Measurements from ENCODE around the gene TFF3.

TFF3 gene

DNA sequence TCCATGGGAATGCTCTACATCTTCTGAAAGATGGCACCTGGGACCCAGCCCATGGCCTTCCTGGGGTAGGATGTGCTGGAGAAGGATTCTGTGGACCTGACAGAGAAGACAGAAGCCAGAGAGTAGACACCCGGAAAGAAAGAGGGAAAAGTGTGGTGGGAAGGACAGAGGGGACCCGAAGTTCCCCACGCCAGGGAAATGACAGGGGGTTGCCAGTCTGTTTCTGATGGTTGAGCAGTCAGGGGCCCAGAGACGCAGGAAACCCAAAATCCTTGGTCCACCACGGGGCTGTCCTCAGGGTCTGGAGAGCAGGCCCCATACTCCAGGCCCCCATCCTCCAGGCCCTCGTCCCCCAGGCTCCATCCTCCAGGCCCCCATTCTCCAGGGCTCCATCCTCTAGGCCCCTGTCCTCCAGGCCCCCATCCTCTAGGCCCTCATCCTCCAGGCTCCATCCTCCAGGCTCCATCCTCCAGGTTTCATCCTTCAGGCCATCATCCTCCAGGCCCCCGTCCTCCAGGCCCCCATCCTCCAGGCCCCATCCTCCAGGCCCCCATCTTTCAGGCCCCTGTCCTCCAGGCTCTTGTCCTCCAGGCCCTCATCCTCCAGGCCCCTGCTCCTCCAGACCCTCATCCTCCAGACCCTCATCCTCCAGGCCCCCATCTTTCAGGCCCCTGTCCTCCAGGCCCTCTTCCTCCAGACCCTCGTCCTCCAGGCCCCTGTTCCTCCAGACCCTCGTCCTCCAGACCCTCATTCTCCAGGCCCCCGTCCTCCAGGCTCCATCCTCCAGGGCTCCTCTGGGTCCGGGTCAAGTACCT lies 36.6 kb upstream of the TFF3 start:
- TF ChIP-seq CTCF (IDR thresholded peaks at IDR 0.05; ENCODE audit: low read depth, low read length): no peak
- no peak overlapping the region for H3K4me3 ChIP-seq (ENCODE audit: low read depth, low read length)

DNA sequence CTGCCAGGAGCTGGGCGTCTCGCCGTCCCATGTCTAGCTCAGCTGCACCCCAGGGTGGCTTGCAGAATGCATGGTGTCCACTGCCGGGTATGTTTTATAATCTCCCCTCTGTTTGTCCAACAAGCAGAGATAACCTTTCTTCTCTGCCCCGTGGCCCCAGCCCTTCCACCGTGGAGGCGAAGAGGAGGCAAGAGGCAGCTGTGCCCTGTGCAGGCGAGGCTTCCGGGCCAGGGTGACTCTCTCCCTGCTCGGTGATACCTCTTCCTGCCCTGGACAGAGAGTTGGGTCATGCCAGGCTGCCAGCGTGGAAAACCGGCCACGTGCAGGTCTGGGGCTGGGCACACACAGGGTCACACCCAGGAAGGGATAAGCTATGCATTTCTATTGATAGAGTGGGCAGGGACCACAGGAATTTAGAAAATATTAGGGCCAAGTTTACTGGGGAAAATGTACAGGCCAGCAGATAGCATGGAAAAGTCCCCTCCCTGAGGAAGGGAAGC lies 35.8 kb upstream of the TFF3 start, which contains the start of gene TFF2:
TFF2 (minus strand) TSS at position 68 of the 500 bp plus-strand sequence; CDS start at position 31, 37 bp downstream.
- no peak for TF ChIP-seq CTCF (IDR thresholded peaks at IDR 0.05; ENCODE audit: low read depth, low read length)
- H3K4me3 ChIP-seq (ENCODE audit: low read depth, low read length): no peak within 1 kb of the TSS

DNA sequence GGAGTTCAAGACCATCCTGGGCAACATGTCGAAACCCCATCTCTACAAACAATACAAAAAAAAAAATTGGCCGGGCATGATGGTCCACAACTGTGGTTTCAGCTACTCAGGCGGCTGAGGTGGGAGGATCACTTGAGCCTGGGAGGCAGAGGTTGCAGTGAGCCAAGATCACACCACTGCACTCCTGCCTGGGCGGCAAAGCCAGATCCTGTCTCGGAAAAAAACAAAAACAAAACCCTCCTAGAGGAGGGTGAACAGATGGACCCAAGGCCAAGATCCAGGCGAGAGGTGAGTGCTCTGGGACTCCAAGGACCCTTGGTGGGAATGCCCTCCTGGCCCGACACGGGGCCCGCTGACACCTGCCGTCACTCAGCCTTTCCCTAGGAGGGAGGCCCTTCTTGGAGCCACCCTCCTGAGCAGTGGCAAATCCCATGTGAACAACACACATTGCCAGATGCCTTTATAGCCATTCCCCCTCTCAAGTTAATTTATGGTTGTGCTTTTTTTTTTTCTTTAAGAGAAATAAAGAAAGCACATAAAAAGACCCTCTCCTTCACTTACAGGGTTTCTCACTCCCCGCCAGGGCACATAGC lies 35.2 kb upstream of the TFF3 start:
- no peak overlapping the region for H3K4me3 ChIP-seq (ENCODE audit: low read depth, low read length)
- TF ChIP-seq CTCF (IDR thresholded peaks at IDR 0.05; ENCODE audit: low read depth, low read length): no peak

DNA sequence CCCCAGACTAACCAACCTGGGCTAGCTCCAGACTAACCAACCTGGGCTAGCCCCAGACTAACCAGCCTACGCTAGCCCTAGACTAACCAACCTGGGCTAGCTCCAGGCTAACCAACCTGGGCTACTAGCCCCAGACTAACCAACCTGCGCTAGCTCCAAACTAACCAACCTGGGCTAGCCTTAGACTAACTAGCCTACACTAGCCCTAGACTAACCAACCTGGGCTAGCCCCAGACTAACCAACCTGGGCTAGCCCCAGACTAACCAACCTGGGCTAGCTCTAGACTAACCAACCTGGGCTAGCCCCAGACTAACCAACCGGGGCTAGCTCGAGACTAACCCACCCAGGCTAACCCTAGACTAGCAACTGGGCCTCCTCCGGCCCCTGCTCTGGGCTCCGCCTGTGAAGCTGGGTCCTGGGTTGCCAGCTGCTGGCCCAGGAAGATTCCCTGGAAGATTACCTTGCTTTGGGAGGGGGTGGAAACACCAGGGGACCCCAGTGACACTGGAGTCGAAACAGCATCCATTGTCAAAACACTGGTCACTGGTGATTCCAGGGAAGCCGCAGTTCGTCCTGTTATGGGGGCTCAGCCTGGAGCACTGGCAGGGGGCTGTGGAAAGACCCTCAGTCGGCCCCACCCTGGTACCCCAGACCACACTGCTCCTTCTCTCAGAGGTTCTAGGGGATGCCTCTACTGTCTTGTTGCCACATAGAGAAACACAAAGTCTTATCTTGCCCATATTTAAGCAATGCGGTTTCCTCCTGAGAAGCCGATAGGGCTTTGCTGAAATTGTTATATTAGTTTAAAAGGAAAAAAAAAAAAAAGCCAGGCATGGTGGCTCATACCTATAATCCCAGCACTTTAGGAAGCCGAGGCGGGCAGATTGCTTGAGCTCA lies 34.5 kb upstream of the TFF3 start:
- no peak overlapping the region for H3K4me3 ChIP-seq (ENCODE audit: low read depth, low read length)
- TF ChIP-seq CTCF (IDR thresholded peaks at IDR 0.05; ENCODE audit: low read depth, low read length): no peak

DNA sequence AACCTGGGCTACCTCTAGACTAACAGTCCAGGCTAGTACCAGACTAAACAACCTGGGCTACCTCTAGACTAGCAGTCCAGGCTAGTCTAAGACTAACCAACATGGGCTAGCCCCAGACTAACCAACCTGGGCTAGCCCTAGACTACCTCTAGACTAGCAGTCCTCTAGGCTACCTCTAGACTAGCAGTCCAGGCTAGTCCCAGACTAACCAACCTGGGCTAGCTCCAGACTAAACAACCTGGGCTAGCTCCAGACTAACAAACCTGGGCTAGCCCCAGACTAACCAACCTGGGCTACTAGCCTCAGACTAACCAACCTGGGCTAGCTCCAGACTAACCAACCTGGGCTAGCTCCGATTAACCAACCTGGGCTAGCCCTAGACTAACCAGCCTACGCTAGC lies 33.6 kb upstream of the TFF3 start:
- no peak for TF ChIP-seq CTCF (IDR thresholded peaks at IDR 0.05; ENCODE audit: low read depth, low read length)
- no peak overlapping the region for H3K4me3 ChIP-seq (ENCODE audit: low read depth, low read length)

- TF ChIP-seq CTCF (IDR thresholded peaks at IDR 0.05; ENCODE audit: low read depth, low read length): no peak
- H3K4me3 ChIP-seq (ENCODE audit: low read depth, low read length): no peak overlapping the region
Observed at GRCh38 chr21:42347601-42348327, 32.6 kb upstream of the TFF3 start.
